Stimulated activated CD4-positive, alpha-beta T cell treated with anti-CD3 and anti-CD28 coated beads, Interleukin-1b, Interleukin-23, amount 100 ng/mL, for 24 hours (primary cell): ENCODE results near the gene SLC38A8.

Experiments used
- DNase-seq, 4 experiments: peaks; one replicate each; pipeline ENCODE4 v3.0.0-alpha.2; 2020; ENCODE audit warnings: low read depth in 4 of 4, low spot score in 1 of 4

SLC38A8 gene

DNA sequence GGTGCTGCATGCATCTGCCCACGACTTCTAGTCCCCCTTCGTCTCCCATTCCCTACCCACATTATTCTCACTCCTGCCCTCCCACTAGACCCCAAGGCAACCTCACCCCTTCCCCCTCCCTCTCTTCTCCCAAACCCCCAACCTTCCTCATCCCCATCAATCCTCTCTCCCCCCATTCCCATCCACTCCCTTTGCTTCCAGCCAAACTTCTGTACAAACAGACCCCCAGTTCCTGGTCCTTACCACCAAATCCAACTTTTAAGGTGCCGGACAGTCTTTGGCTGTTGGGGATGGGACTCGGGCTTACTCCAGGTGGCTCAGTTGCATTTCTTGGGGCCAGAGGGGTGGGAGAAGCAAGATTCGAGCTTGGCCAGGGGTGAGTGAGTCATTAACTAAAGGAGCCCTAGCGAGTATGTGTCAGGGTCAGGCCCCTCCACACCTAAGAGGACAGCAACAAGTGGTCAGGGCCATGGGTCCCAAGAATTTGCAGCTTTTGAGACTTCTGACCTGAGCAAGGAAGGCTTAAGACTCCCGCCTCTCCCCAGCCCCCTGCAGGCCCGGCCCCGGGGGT, at the start of gene SLC38A8:
Gene SLC38A8 (minus strand): TSS at position 488 of the 571 bp plus-strand sequence. CDS start 638 bp downstream, outside the sequence.
- no peak for DNase-seq

DNA sequence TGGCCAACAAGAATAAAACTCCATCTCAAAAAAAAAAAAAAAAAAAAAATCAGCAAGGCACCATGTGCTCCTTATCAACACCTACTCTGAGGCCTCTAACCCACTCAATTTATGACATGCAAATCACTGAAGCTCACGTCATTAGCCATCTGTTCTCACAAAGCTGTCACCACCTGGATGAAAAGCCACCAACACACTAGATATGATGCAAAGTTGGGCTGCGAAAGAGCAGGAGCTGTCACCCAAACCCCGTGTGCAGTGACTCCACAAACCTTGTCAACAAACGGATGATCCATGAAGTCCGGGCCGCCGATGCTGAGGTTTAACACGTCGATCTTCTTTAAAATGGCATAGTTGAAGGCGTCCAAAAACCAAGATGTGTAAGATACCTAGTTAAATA, 48.9 kb upstream of the SLC38A8 start:
- no peak for DNase-seq

DNA sequence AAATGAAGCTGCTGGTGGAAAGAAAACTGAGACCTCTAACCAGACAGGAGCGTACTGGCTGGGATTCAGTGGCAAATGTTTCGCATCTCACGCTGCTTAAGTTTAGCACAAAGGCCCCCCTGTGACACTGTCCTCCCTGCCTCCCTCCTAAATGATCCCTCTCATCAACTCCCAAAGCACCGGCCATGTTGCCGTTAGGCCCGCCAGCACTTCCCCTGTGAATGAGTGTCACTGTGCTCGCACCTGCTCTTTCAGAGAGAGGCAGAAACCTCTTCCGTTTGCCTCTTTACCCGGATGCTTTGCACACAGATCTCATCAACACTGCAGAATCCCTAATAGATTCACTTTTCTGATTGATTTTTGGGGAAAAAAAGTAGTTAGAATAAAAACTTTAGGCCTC, 47.6 kb upstream of the SLC38A8 start:
- DNase-seq = no peak

DNA sequence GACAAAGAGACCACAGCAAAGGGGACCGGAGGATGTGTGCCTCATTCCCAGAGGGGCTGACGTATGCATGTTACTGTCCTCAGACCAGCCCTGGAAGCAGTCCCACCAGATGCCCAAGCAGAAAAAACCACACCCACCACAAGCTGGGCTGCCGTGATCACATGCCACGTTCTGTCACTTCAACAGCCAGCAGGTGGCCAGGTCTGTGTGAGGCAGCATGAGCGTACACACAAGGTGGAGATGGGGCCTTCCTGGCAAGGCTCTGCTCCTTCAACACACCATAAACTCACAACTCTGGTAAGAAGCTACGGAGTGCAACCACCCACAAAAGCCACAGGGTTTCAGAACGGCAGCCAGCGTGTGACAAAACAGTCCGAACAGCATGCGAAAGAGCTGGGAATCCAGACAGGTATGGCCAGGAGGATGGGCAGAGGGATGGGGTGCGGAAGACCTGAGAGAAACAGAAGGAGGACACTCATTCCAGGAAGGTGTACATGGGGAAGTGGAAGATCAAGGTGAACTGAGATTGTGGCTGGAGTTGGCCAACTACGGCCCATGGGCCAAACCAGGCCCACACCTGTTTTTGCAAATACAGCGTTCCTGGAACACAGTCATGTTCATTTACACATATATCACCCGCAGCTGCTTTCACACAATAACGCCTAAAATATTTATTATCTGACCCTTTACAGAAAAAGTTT, 46.2 kb upstream of the SLC38A8 start:
- peak in 3 of 4 experiments; percentile 14 to 32 (median 17) for DNase-seq

DNA sequence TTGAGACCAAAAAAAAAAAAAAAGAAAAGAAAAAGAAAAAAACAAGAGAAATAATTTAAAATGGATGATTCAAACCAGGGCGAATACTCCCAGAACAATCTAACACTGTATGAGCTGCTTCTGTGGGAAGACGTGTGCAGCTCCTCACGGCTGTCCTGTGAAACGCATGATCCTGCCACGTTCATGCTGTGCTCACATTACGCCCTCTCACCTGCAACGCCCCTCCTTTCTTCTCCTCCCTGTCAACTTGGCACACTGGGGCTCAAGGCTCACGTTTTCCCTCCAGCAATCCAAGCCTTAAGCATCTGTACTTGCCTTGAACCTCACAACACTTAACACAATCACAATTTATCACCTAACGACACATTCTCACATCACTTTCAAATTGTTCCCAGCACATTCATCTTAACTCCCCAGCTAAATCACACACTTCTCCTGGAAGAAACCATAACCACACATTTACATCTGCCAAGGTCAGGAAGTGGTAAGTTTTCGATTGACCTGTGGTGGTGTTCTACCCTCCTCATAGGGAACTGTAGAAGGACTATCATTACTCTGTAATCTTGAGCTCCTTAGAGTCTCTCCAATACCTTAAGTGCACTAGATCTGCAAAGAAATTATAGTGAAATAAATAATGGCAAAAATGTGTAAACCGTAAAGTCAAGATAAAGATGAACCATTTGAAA, 45.0 kb upstream of the SLC38A8 start:
- DNase-seq = no peak

DNA sequence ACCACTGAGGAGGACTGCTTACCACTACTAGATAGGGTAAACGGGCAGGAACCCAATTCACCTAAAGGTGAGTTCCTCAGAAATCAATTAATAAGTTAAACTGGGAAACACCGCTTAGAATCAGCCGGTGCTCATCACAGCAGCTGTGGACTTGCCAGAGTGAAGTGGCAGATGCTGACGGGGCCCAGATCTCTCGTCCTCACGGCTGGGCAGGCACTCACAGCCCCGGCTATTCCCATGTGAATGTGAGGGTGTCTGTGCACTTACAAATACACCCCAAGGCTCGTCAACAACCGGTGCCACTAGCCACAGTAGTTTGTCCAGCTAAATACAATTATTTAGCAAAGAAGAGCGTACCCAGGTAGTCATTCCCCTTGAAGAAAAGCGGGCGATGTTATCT, 44.4 kb upstream of the SLC38A8 start:
- no peak for DNase-seq

DNA sequence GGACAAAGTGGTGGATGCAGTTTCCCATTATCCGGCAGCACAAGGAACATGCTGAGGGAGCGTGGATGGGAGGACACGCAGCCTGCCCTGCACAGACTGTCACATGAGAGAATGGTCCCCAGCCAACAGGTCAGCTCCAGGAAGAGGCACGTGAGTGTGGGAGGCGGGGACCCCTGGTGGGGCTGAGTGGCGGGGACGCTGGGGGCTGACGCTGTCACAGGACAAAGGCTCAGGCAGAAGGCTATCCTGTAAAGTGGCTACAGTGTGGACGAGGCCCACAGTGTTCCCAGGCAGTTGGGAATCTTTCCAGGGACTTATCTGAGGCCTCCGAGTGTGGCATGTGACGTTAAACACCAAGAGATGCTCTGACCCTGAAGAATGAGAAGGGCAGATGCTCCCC, 43.7 kb upstream of the SLC38A8 start:
- no peak for DNase-seq

DNA sequence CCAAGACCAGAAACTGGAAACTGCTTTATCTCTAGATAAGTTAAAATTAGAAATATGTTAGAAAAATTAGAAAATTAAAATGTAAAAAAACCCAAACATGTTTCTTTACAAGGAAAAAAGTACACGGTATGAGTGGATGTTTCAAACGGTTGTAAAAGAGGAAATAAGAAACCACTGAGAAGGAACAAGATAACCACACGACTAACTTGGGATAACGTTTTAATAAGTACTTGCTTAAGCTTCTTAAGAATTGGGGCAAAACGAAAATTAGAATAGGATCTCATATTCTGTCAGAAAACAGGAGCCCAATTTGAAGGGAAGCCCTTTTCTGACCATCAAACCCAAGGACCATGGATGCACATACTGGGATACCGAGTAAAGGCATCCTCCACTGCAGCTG, 43.2 kb upstream of the SLC38A8 start:
- no peak for DNase-seq

DNA sequence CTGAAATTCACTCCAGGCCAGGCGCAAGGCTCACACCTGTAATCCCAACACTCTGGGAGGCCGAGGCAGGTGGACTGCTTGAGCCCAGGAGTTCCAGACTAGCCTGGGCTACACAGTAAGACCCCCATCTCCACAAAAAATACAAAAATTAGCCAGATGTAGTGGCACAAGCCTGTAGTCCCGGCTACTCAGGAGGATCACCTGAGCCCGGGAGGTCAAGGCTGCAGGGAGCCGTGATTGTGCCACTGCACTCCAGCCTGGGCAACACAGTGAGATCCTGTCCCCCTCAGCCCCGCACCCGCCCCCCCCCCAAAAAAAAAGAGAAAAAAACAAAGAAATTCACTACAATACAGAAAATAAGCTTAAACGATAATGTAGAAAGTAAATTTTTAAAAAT, 42.7 kb upstream of the SLC38A8 start:
- DNase-seq = no peak

DNA sequence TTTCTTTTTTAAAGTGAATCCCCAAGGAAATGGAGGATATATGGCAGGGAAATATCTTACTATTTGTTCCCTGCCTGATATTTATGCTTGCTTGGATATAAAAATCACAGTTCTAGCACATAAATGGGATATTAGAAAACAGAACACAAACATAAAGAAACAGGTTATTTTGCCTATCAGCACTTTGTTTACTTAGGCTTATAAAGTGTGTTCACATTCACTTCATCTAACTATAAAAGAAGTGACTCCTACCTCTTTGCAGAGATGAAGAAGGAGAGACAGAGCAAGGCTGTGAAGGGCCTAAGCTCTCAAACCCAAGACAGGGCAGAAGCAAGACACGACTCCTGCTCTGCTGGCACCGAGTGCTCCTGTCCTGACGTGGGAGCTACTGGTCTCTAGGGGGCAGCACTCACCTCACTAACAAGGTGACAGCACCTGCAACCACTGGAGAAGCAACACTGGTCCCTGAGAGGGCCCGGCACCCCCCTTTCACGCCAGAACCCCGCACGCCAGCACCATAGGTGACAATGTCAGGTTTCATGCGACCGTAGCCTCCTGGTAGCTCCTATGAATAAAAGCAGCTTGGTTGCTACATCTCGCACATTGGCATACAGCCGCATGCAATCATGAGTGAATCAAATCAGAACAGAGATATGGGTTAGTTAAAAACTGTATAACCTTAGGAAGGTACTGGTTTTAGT, 42.1 kb upstream of the SLC38A8 start:
- DNase-seq = peak; percentile 30 to 50 (median 45)

DNA sequence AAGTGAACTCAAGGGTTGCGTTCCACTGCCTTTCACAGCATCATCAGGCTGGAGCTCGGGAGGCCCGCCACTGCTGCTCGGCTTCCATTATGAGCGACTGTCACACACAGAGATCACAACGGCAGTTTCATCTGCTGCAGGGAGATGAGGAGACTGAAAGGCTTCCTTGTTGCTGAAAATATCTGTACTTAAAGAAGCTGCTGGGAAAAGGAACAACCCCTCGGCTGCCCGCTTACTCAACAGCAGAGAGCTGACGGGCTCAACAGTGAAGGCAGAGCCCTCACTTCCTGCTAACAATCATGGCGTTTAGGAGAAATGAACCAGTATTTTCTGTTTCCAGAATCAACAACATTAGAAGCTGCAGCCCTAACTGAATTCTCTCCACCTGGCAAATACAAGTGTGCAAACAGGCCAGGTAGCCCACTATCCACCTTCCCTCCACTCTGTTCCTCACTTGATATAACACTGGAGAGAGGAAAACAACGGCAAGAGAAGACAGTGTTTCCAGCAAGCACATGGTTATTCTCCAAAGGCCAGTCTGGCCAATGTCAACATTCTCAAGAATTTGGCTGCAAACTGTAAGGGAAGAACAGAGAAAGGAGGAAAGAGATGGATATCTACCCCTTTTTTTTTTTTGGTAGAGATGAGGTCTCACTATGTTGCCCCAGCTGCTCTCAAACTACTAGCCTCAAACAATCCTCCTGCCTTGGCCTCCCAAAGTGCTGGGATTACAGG, 40.4 kb upstream of the SLC38A8 start:
- DNase-seq = no peak

DNA sequence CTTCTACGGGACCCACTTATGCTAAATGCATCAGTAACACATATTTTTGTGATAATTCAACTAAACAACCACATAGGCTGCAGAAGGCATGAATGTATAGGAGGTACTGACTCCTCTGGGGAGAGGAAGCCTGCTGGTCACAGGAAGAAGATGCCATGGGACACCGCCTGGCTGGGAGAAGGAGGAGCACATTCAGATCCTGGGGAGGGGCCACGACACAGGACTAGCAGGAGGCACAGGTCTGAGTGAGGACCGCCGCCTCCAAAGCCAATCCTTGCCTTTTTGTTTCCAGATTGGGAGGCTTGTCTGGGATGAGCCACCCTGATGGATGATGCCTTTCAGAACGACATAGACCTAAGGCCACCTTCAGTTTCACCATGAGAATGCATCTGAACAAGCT, 39.5 kb upstream of the SLC38A8 start:
- no peak for DNase-seq

DNA sequence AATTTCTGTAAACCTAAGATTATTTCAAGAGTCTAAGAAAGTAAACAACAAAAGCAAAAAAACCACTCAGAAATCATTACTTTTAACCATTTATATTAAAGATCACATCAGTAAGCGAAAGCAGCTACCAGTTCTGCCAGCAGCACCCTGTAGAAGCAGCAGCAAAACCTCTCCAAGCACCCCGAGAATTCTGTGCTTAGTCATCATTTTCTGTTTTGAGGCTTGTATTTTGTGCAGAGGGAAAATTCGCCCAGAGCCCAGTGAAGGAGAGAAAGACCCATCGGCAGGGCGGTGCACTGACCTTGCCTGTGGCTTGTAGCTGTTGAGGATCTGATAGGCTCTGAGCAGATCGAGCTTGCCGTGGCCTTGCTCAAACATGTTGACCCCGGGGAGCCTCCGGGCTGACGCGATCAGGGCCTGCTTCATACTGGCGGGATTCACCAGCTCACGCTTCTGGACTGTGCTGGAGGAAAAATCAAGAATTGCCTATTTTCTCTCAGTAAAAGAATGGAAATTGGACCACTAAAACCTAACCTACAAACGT, 38.9 kb upstream of the SLC38A8 start:
- DNase-seq = no peak

DNA sequence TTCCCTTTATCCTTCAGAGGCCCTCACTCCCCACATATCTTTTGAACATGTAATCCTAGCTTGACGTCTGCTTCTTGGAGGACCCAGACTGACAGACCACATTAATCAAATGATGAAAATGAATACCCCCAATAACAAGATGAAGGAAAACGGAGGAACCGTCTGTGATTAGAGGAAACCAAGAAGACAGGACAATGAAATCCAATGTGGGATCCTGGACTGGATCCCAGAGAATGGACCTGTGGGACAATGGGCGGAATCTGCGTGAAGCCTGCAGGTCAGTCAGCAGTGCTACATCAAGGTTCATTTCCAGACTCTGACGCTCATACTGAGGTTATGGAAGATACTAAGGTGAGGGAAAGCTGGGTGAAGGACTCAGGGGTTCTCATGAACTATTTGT, 38.2 kb upstream of the SLC38A8 start:
- DNase-seq = no peak

DNA sequence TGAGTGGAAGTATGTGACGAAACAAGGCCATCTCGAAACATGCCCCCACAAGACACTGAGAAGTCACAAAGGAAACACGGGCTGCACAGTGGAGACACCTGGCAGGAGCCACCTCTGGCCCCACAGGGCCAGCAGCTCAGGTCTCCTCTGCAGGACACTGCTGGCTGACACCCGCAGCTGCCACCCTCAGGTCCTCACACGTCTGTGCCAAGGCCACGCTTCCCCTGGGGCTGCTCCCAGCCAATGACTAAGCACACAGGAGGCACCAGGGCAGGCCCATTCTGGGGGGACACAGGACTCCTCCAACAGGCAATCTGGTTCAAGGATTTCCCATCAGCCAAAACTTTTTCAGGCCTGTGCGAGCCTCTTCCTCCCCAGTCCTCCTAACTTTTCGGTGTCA, 37.8 kb upstream of the SLC38A8 start:
- DNase-seq = no peak

DNA sequence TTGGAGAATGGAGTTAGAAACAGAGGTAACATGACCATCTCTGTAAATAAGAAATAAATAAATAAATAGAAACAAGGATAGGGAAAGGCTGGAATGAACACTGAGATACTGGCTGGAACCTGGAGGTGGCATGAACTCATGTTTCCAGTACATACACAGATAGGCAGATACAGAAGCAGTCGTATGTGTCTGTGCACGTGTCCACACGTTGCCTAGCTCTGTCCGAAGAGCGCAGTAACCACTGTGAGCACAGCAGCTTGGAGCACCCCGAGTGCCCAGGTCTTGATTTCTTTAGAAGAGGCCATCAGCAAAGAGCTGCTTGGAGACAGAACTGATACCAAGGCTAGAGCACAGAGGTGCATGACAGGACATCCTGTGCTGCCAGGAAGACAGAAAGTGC, 37.1 kb upstream of the SLC38A8 start:
- DNase-seq = no peak

DNA sequence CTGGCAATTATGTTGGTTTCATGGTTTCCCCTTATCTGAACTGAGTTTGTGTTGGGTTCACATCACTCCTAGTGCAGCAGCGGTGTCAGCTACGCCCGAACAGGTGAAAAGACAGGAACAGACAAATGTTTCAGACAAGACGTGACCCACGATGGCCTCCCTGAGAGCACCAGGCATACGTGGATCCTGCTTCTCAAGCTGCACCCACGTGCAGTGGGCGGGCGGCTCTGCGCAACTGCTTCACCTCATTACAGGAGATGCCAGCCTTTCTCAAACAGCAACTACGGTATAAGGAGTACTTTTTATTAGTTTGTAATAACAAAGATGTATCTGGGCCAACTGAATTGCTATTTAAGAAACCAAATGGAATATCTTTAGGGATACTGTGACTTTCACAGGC, 32.8 kb upstream of the SLC38A8 start:
- DNase-seq = no peak

DNA sequence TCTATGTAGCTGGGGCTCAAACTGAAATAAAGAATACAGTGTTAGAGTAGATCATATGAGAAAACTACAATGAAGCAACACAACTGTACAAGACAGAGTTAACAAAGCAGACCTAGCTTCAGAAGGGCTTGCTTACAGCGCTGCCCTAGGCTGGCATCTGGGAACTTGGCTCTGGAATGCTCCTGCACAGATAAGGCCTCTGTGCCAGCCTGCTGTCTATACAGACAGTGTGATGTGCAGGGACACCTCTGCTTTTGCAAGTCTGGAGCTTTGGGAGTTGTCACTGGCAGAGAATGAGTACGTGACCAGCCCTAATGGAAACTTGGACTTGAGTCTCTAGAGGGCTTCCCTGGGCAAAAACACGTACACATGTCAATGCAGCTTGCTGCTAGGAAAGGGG, 32.1 kb upstream of the SLC38A8 start:
- no peak for DNase-seq

DNA sequence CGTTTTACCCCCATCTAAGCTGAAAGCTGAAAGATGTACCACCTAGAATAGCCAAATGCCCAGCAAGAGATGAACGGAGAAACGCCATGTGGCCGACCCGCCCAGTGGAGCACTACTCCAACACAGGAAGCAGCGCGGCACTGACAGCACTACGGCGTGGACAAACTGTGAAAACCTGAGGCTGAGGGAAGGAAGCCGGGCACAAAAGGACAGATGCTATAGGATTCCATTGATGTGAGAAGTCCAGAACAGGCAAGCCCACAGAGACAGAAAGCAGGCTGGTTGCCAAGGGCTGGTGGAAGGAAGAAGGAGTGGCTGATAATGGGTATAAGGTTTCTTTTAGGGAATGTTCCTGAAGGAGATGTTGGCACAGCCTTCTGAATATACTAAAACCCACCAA, 29.4 kb upstream of the SLC38A8 start:
- DNase-seq = no peak

DNA sequence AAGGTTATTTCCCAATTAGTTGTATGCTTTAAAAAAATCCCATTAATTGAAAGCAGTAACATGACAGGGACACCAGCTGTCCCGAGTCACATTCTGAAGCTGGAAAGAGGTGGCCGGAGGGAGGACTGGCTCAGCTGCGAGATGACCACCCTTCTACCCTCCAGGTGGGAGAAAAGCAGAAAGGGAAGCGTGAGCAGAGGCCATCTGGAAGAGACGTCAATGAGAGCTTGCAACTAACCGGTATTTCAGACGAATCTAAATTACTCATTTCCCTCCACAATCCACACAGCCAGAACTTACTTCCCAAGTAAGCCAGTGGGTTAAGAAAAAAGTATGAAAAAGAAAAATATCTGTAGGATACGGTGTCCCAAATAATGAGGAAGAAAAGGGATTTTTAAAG, 28.5 kb upstream of the SLC38A8 start:
- no peak for DNase-seq

DNA sequence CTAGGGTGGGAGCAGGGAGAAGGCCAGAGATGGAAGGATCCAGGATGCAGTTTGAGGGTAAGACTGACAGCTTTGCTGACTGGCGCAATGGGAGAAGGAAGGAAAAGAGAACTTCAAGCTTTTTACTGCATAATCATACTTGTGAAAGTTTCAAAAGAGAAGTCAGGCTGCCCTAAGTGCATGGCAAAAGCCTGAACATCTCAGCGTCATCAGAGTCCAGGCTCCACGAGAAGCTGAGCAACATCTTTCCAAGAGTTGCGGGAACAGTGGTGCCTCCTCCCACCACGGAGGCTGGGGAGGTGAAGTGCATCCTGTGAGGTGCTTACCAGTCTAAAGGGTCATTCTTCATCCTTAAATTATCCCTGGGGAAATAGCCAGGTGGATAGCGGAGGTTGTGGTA, 26.9 kb upstream of the SLC38A8 start:
- DNase-seq = no peak
